HEK293 (cell line): ENCODE results near the gene RBM4B.

Experiments
- CTCF ChIA-PET: fragments of 350-600 bp; formaldehyde crosslinking; extraction: SDS; loops from one replicate; lab custom pipeline; 2021; ENCODE audit warnings: antibody characterized with exemption; lab: Yijun Ruan, JAX
- POLR2A ChIA-PET: fragments of 300-600 bp; formaldehyde crosslinking; extraction: SDS; loops from one replicate; lab custom pipeline; 2020; ENCODE audit warnings: antibody characterized with exemption, inconsistent platforms; lab: Yijun Ruan, JAX
- H3K27ac ChIP-seq: fragments of 200-500 bp; sonication (Bioruptor generic); 2 replicates; pipeline ENCODE4 v1.5.1; 2014; ENCODE audit warnings: low read depth, low read length, control low read depth, inconsistent platforms; ENCODE audit errors: extremely low read depth
- H3K36me3 ChIP-seq, 2 experiments: fragments of 200-500 bp in 1 of 2; sonication (Bioruptor generic) in 1 of 2; 1 replicate in 1 of 2; 2 replicates in 1 of 2; pipeline ENCODE4 v1.5.1; 2014 to 2017; ENCODE audit warnings: inconsistent platforms in 2 of 2, low read length in 2 of 2; ENCODE audit not compliant: control insufficient read depth in 2 of 2, insufficient read depth in 1 of 2
- H3K4me1 ChIP-seq: fragments of 200-500 bp; sonication (Bioruptor generic); 2 replicates; pipeline ENCODE4 v1.5.1; 2014; ENCODE audit warnings: mild to moderate bottlenecking, low read length, inconsistent platforms; ENCODE audit not compliant: control insufficient read depth, insufficient read depth
- H3K4me3 ChIP-seq: 2 replicates; pipeline ENCODE4 v1.5.1; 2011; ENCODE audit warnings: low read depth, mild to moderate bottlenecking, control low read depth, low read length, moderate library complexity
- H3K9me3 ChIP-seq: fragments of 200-500 bp; sonication (Bioruptor generic); 2 replicates; pipeline ENCODE4 v1.5.1; 2014; ENCODE audit warnings: low read depth, low read length, inconsistent platforms; ENCODE audit not compliant: control insufficient read depth, insufficient read depth
- BCL11B ChIP-seq: fragments of 450-650 bp; formaldehyde crosslinking; IDR thresholded peaks from 2 replicates; pipeline ENCODE4 v1.5.1; 2016; ENCODE audit warnings: low read depth, missing biosample characterization, missing genetic modification characterization
- CTCF ChIP-seq: fragments of 450-650 bp; formaldehyde crosslinking; IDR thresholded peaks from 2 replicates; pipeline ENCODE4 v1.5.1; 2016; ENCODE audit warnings: missing biosample characterization, missing genetic modification characterization
- EGR2 ChIP-seq: fragments of 450-650 bp; formaldehyde crosslinking; IDR thresholded peaks from 2 replicates; pipeline ENCODE4 v1.5.1; 2016; ENCODE audit warnings: low read depth, missing biosample characterization, missing genetic modification characterization
- KLF7 ChIP-seq: fragments of 450-650 bp; formaldehyde crosslinking; IDR thresholded peaks from 2 replicates; pipeline ENCODE4 v1.5.1; 2016; ENCODE audit warnings: missing biosample characterization, missing genetic modification characterization, borderline replicate concordance
- OSR2 ChIP-seq: fragments of 450-650 bp; formaldehyde crosslinking; IDR thresholded peaks from 2 replicates; pipeline ENCODE4 v1.5.1; 2016; ENCODE audit warnings: missing biosample characterization, missing genetic modification characterization
- YY2 ChIP-seq: fragments of 450-650 bp; formaldehyde crosslinking; IDR thresholded peaks from 2 replicates; pipeline ENCODE4 v1.5.1; 2016; ENCODE audit warnings: missing biosample characterization, missing genetic modification characterization
- ZBTB11 ChIP-seq: fragments of 450-650 bp; formaldehyde crosslinking; conservative IDR thresholded peaks from 2 replicates; pipeline ENCODE4 v1.5.1; 2016; ENCODE audit warnings: low read depth, missing biosample characterization, missing genetic modification characterization
- ZBTB49 ChIP-seq: fragments of 450-650 bp; formaldehyde crosslinking; IDR thresholded peaks from 2 replicates; pipeline ENCODE4 v1.5.1; 2016; ENCODE audit warnings: missing biosample characterization, missing genetic modification characterization, low read depth
- ZBTB7A ChIP-seq: fragments of 450-650 bp; formaldehyde crosslinking; IDR thresholded peaks from 2 replicates; pipeline ENCODE4 v1.5.1; 2016; ENCODE audit warnings: low read depth, missing biosample characterization, missing genetic modification characterization
- ZNF132 ChIP-seq: fragments of 450-650 bp; formaldehyde crosslinking; IDR thresholded peaks from 2 replicates; pipeline ENCODE4 v1.5.1; 2017; ENCODE audit warnings: missing biosample characterization, missing genetic modification characterization, borderline replicate concordance
- ZNF157 ChIP-seq: fragments of 450-650 bp; formaldehyde crosslinking; IDR thresholded peaks from 2 replicates; pipeline ENCODE4 v1.5.1; 2016; ENCODE audit warnings: missing biosample characterization, missing genetic modification characterization
- ZNF214 ChIP-seq: fragments of 450-650 bp; formaldehyde crosslinking; IDR thresholded peaks from 2 replicates; pipeline ENCODE4 v1.5.1; 2017; ENCODE audit warnings: missing biosample characterization, mild to moderate bottlenecking, missing genetic modification characterization, borderline replicate concordance
- ZNF37A ChIP-seq: fragments of 450-650 bp; IDR thresholded peaks from 2 replicates; pipeline ENCODE4 v1.5.1; 2018; ENCODE audit warnings: missing biosample characterization, missing genetic modification characterization
- ZNF394 ChIP-seq: fragments of 450-650 bp; formaldehyde crosslinking; IDR thresholded peaks from 2 replicates; pipeline ENCODE4 v1.5.1; 2016; ENCODE audit warnings: missing biosample characterization, missing genetic modification characterization, mild to moderate bottlenecking, moderate library complexity, borderline replicate concordance
- ZNF423 ChIP-seq: fragments of 450-650 bp; formaldehyde crosslinking; IDR thresholded peaks from 2 replicates; pipeline ENCODE4 v1.5.1; 2016; ENCODE audit warnings: missing biosample characterization, missing genetic modification characterization
- ZNF514 ChIP-seq: fragments of 450-650 bp; formaldehyde crosslinking; IDR thresholded peaks from 2 replicates; pipeline ENCODE4 v1.5.1; 2016; ENCODE audit warnings: missing biosample characterization, missing genetic modification characterization
- ZNF561 ChIP-seq: fragments of 450-650 bp; IDR thresholded peaks from 2 replicates; pipeline ENCODE4 v1.5.1; 2018; ENCODE audit warnings: missing biosample characterization, missing genetic modification characterization, borderline replicate concordance
- ZNF621 ChIP-seq: fragments of 450-650 bp; formaldehyde crosslinking; IDR thresholded peaks from 2 replicates; pipeline ENCODE4 v1.5.1; 2017; ENCODE audit warnings: missing biosample characterization, missing genetic modification characterization
- ZNF639 ChIP-seq: fragments of 450-650 bp; formaldehyde crosslinking; IDR thresholded peaks from 2 replicates; pipeline ENCODE4 v1.5.1; 2016; ENCODE audit warnings: missing biosample characterization, missing genetic modification characterization
- ZSCAN23 ChIP-seq: fragments of 450-650 bp; formaldehyde crosslinking; IDR thresholded peaks from 2 replicates; pipeline ENCODE4 v1.5.1; 2016; ENCODE audit warnings: missing biosample characterization, missing genetic modification characterization
- ZSCAN5A ChIP-seq: fragments of 450-650 bp; formaldehyde crosslinking; IDR thresholded peaks from 2 replicates; pipeline ENCODE4 v1.5.1; 2016; ENCODE audit warnings: missing biosample characterization, missing genetic modification characterization

Gene RBM4B

GRCh38 chr11:66698491-66698890 lies 20.8 kb upstream of the RBM4B start:
- H3K9me3 ChIP-seq: no peaks in the 10 kb centered on the region
- ChIA-PET CTCF (interaction anchor here (0.5 to 1.4 kb wide), 5 partner anchors 8 to 312 kb away, joined by 3 to 7 read pairs (median 4); no protein-coding TSS in a partner anchor), POLR2A (no interaction called here)
- no peaks in the 10 kb centered on the region for H3K4me1 ChIP-seq
- peaks cover 11 to 72% of the 10 kb centered on the region in 2 experiments; a peak in 2 of 3 replicates for H3K36me3 ChIP-seq
- no peak overlapping the region for H3K27ac ChIP-seq
- TF ChIP-seq ZBTB7A (tag by site-specific recombination) (no peak), BCL11B (no peak), ZBTB49 (tag by site-specific recombination) (no peak), ZNF132 (tag by site-specific recombination) (no peak), ZNF214 (tag by site-specific recombination) (no peak), YY2 (tag by site-specific recombination) (no peak), ZNF37A (tag by site-specific recombination) (no peak), KLF7 (tag by site-specific recombination) (no peak), ZNF621 (no peak), ZSCAN5A (tag by site-specific recombination) (no peak), ZNF561 (tag by site-specific recombination) (no peak), CTCF (no peak), OSR2 (tag by site-specific recombination) (no peak), EGR2 (tag by site-specific recombination) (no peak), ZNF157 (no peak)
- no peak overlapping the region for H3K4me3 ChIP-seq

GRCh38 chr11:66697988-66698387 lies 20.3 kb upstream of the RBM4B start:
- TF ChIP-seq ZBTB11 (tag by site-specific recombination): no peak
- no peak for TF ChIP-seq ZSCAN23 (tag by site-specific recombination)
- TF ChIP-seq ZNF394 (tag by site-specific recombination): no peak
- no peak for TF ChIP-seq ZNF423 (tag by site-specific recombination)
- TF ChIP-seq ZNF639 (tag by site-specific recombination): no peak
- TF ChIP-seq ZNF514 (tag by site-specific recombination): no peak
- peaks cover 11 to 77% of the 10 kb centered on the region in 2 experiments; a peak in 2 of 3 replicates for H3K36me3 ChIP-seq
- no peaks in the 10 kb centered on the region for H3K4me1 ChIP-seq
- no peak overlapping the region for H3K4me3 ChIP-seq
- ChIA-PET CTCF (interaction anchor here (0.6 to 1.4 kb wide), 5 partner anchors 9 to 312 kb away, joined by 3 to 7 read pairs (median 4); no protein-coding TSS in a partner anchor), POLR2A (no interaction called here)
- no peak overlapping the region for H3K27ac ChIP-seq
- H3K9me3 ChIP-seq: no peaks in the 10 kb centered on the region
